ENCODE measurements around the gene SASH1. TPM values are rescaled to one million over a fixed set of nuclear protein-coding genes. Genes with fewer than 3 reads are reported as not detected.

SASH1 gene
- total and polyA plus RNA-seq, 2 of the 8 experiments (the other 6 are each of a cell fraction or from before 2014, with no cell fraction given), result 6.0 to 20.2 TPM

DNA sequence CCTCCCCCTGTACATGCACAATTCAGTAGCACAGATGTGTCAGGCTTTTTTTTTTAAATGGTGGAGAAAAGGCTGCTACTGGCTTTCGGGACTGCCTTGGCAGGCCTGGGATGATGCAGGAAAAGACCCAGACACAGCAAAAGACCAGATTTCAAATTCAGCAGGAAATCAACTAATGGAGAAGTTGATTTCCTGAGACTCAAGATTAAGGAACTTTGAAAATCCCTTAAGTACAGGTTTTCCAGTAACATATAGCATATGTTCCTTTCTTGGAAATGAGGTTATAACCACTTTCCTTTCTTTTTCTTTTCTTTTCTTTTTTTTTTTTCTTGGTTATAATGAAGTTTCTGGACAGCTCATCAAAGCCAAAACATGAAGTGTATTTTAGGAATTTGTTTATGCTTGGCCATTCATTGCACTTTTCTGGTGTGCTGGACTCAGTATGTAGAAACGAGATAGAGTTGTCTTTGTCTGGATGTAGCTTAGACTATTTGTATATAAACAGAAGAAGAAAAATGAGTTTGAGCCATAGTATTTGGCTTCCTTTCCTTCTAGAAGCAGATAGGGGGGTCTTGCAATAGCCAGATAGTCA, 119.4 kb downstream of the SASH1 start (continued):
- TF ChIP-seq BCL11A (IDR thresholded peaks at IDR 0.05; ENCODE audit: low read depth in 2 of 2, low read length in 2 of 2) (no peak), KDM4A (IDR thresholded peaks at IDR 0.05; ENCODE audit: low read depth, low read length, severe bottlenecking) (no peak)

All from H1 (cell line).